GM23338 (cell line): Measurements from ENCODE around the gene CNOT6. TPM values are rescaled to one million over a fixed set of nuclear protein-coding genes. Genes with fewer than 3 reads are reported as not detected.

ENCODE experiments used
- ATAC-seq: fragments of 200-7000 bp; cut with Tn5 transposase; 3 replicates; pipeline ENCODE4 v1.9.1; 2020
- DNase-seq: peaks from one replicate; pipeline ENCODE4 v3.0.0-alpha.2; 2015; ENCODE audit warnings: low spot score
- H2AFZ ChIP-seq: fragments of 200-600 bp; sonication (generic); 2 replicates; pipeline ENCODE4 v1.8.0; 2016; ENCODE audit warnings: antibody characterized with exemption, mild to moderate bottlenecking, moderate library complexity
- H3F3A ChIP-seq: fragments of 200-600 bp; sonication (generic); replicated peaks from 2 replicates; pipeline ENCODE4 v1.8.0; 2017; ENCODE audit warnings: antibody characterized with exemption, mixed run types, low read depth
- H3K27ac ChIP-seq: fragments of 200-600 bp; sonication (generic); 2 replicates; pipeline ENCODE4 v1.6.1; 2016; ENCODE audit warnings: low read depth
- H3K27me3 ChIP-seq: fragments of 200-600 bp; sonication (generic); 2 replicates; pipeline ENCODE4 v1.8.0; 2016; ENCODE audit warnings: mild to moderate bottlenecking, mixed run types, moderate library complexity; ENCODE audit not compliant: insufficient read depth
- H3K36me3 ChIP-seq: fragments of 200-600 bp; sonication (generic); 2 replicates; pipeline ENCODE4 v1.8.0; 2016; ENCODE audit warnings: mild to moderate bottlenecking; ENCODE audit not compliant: insufficient read depth
- H3K4me1 ChIP-seq: fragments of 200-600 bp; sonication (generic); 2 replicates; pipeline ENCODE4 v1.8.0; 2016; ENCODE audit warnings: mild to moderate bottlenecking, moderate library complexity; ENCODE audit not compliant: insufficient read depth
- H3K4me2 ChIP-seq: fragments of 200-600 bp; sonication (generic); 2 replicates; pipeline ENCODE4 v1.7.1; 2017; ENCODE audit warnings: mixed run types
- H3K4me3 ChIP-seq: fragments of 200-600 bp; sonication (generic); 2 replicates; pipeline ENCODE4 v1.6.1; 2016; ENCODE audit warnings: mixed run types
- H3K79me2 ChIP-seq: fragments of 200-600 bp; sonication (generic); replicated peaks from 2 replicates; pipeline ENCODE4 v1.8.0; 2017; ENCODE audit warnings: mild to moderate bottlenecking; ENCODE audit not compliant: insufficient read depth
- H3K9me2 ChIP-seq: fragments of 200-600 bp; sonication (generic); 2 replicates; pipeline ENCODE4 v1.8.0; 2017; ENCODE audit not compliant: insufficient read depth
- H4K20me1 ChIP-seq: fragments of 200-600 bp; sonication (generic); replicated peaks from 2 replicates; pipeline ENCODE4 v1.8.0; 2017; ENCODE audit warnings: mild to moderate bottlenecking; ENCODE audit not compliant: insufficient read depth
- H3K27ac Mint-ChIP-seq: 2 replicates; pipeline ENCODE4 v1.8.0; 2020; ENCODE audit warnings: inconsistent platforms, mild to moderate bottlenecking, moderate library complexity, mixed read lengths
- H3K27me3 Mint-ChIP-seq: 3 replicates; pipeline ENCODE4 v1.8.0; 2022; ENCODE audit warnings: low read depth, mild to moderate bottlenecking, moderate library complexity, mixed read lengths, inconsistent platforms; ENCODE audit not compliant: insufficient read depth, poor library complexity
- H3K36me3 Mint-ChIP-seq: 3 replicates; pipeline ENCODE4 v1.8.0; 2021; ENCODE audit warnings: low read depth, mild to moderate bottlenecking, inconsistent platforms, moderate library complexity, mixed read lengths
- H3K4me1 Mint-ChIP-seq: 3 replicates; pipeline ENCODE4 v1.8.0; 2020; ENCODE audit warnings: mild to moderate bottlenecking, inconsistent platforms, mixed read lengths
- H3K4me3 Mint-ChIP-seq: 3 replicates; pipeline ENCODE4 v1.8.0; 2021; ENCODE audit warnings: moderate library complexity, mild to moderate bottlenecking, inconsistent platforms, mixed read lengths
- H3K9me3 Mint-ChIP-seq: 3 replicates; pipeline ENCODE4 v1.8.0; 2020; ENCODE audit warnings: moderate library complexity, mild to moderate bottlenecking, inconsistent platforms, mixed read lengths
- CREB1 ChIP-seq: fragments of 250-450 bp; sonication (Bioruptor Pico); IDR thresholded peaks from 2 replicates; pipeline ENCODE4 v1.5.0; 2020; ENCODE audit warnings: low read depth, mild to moderate bottlenecking, moderate library complexity
- CTCF ChIP-seq, 2 experiments: fragments of 200-600 bp in 1 of 2; sonication (generic) in 1 of 2; conservative IDR thresholded peaks; 2 replicates each; pipeline versions ENCODE4 v1.5.1 to v1.6.1; 2016 to 2017; ENCODE audit warnings: antibody characterized with exemption in 2 of 2, low read depth in 2 of 2, mild to moderate bottlenecking in 2 of 2, moderate library complexity in 1 of 2
- ETS1 ChIP-seq: IDR thresholded peaks from 2 replicates; pipeline ENCODE4 v1.6.1; 2016; ENCODE audit warnings: antibody characterized with exemption
- EZH2 ChIP-seq: fragments of 200-600 bp; sonication (generic); IDR thresholded peaks from one replicate; pipeline ENCODE4 v1.8.0; 2017; ENCODE audit warnings: antibody characterized with exemption, mild to moderate bottlenecking, low read depth; ENCODE audit not compliant: unreplicated experiment
- EZH2phosphoT487 ChIP-seq: fragments of 200-600 bp; sonication (generic); IDR thresholded peaks from one replicate; pipeline ENCODE4 v1.8.1; 2018; ENCODE audit warnings: antibody characterized with exemption; ENCODE audit not compliant: unreplicated experiment
- JUNB ChIP-seq: IDR thresholded peaks from one replicate; pipeline ENCODE4 v1.6.1; 2016; ENCODE audit warnings: antibody characterized with exemption; ENCODE audit not compliant: unreplicated experiment
- NANOG ChIP-seq: IDR thresholded peaks from 2 replicates; pipeline ENCODE4 v1.6.1; 2016; ENCODE audit warnings: antibody characterized with exemption, borderline replicate concordance
- POLR2AphosphoS5 ChIP-seq: IDR thresholded peaks from 2 replicates; pipeline ENCODE4 v1.6.1; 2016; ENCODE audit warnings: antibody characterized with exemption, low read depth
- STAT1 ChIP-seq: IDR thresholded peaks from one replicate; pipeline ENCODE4 v1.6.1; 2016; ENCODE audit warnings: antibody characterized with exemption; ENCODE audit not compliant: unreplicated experiment
- ZNF114 ChIP-seq: fragments of 250-450 bp; sonication (Bioruptor Pico); IDR thresholded peaks from 2 replicates; pipeline ENCODE4 v1.5.0; 2020; ENCODE audit warnings: mild to moderate bottlenecking, moderate library complexity
- ZNF331 ChIP-seq: fragments of 250-450 bp; sonication (Bioruptor Pico); IDR thresholded peaks from 2 replicates; pipeline ENCODE4 v1.5.0; 2020; ENCODE audit warnings: low read depth, mild to moderate bottlenecking, moderate library complexity
- ZNF462 ChIP-seq: fragments of 250-450 bp; sonication (Bioruptor Pico); IDR thresholded peaks from 2 replicates; pipeline ENCODE4 v1.5.0; 2020; ENCODE audit warnings: mild to moderate bottlenecking, moderate library complexity
- polyA plus RNA-seq: library from polyadenylated mRNA; unstranded; fragments of >200 nt; fragmentation: Nextera tagmentation; extraction: Ambion mirVana; gene quantifications from 2 replicates; pipeline ENCODE4 v1.2.1, GENCODE V29; 2016
- total RNA-seq: library from RNA; depleted of rRNA; stranded (reverse); fragments of >200 nt; shearing (Covaris generic); gene quantifications from 2 replicates; pipeline ENCODE4 v1.2.3, GENCODE V29; 2014

Gene CNOT6
- total and polyA plus RNA-seq, 2 experiments from 2014 or later, result 14.6 to 38.7 TPM

- TF ChIP-seq ETS1 (no peak), ZNF114 (CRISPR knock-in tag) (no peak), POLR2AphosphoS5 (no peak), EZH2phosphoT487 (no peak)
Measured at GRCh38 chr5:180507661-180508060, 13.5 kb downstream of the CNOT6 start (continued).

GRCh38 chr5:180515294-180515693 is 21.1 kb downstream of the CNOT6 start:
- Histone ChIP-seq H3K4me1 (peaks cover 17% of the 10 kb centered on the region), H3K27me3 (no peaks in the 10 kb centered on the region), H3K9me2 (no peaks in the 10 kb centered on the region), H3K79me2 (peaks cover 100% of the 10 kb centered on the region), H3K4me3 (no peak overlapping the region), H3K4me2 (peak overlapping the region; percentile 42; the same call in 1 of the 2 replicates), H2AFZ (no peak overlapping the region), H3K27ac (no peak overlapping the region), H3F3A (no peaks in the 10 kb centered on the region), H3K36me3 (no peaks in the 10 kb centered on the region), H4K20me1 (peaks cover 79% of the 10 kb centered on the region)
- DNase-seq, result no peak
- H3K4me3 Mint-ChIP-seq, result no peak overlapping the region
- peaks cover 12% of the 10 kb centered on the region for H3K36me3 Mint-ChIP-seq
- ATAC-seq, result no peak
- no peaks in the 10 kb centered on the region for H3K9me3 Mint-ChIP-seq
- H3K4me1 Mint-ChIP-seq, result peaks cover 33% of the 10 kb centered on the region
- H3K27ac Mint-ChIP-seq, result no peak overlapping the region
- no peaks in the 10 kb centered on the region for H3K27me3 Mint-ChIP-seq
- TF ChIP-seq NANOG (no peak), EZH2 (no peak), ZNF114 (CRISPR knock-in tag) (no peak), CTCF (conservative IDR thresholded peaks at IDR 0.05; ENCODE audit: low read depth in 2 of 2) (no peak), POLR2AphosphoS5 (no peak), ETS1 (no peak), CREB1 (CRISPR knock-in tag) (no peak), STAT1 (no peak), ZNF462 (CRISPR knock-in tag) (no peak), ZNF331 (no peak), JUNB (no peak), EZH2phosphoT487 (no peak)
